GM12864 (cell line): Measurements from ENCODE around the gene PPM1G.

Experiments used
- DNase-seq: peaks from one replicate; pipeline ENCODE4 v3.0.0-alpha.2; 2011; ENCODE audit warnings: low read depth
- H3K4me3 ChIP-seq: 2 replicates; pipeline ENCODE4 v1.5.1; 2011; ENCODE audit warnings: mild to moderate bottlenecking, low read depth, low read length, control low read depth
- TF ChIP-seq, protein P1 (sequence below): IDR thresholded peaks from 2 replicates; pipeline ENCODE4 v1.5.1; 2011; ENCODE audit warnings: low read depth, mild to moderate bottlenecking, moderate library complexity, low read length, control low read depth, inconsistent platforms; ENCODE audit errors: missing control alignments

Gene PPM1G

DNA sequence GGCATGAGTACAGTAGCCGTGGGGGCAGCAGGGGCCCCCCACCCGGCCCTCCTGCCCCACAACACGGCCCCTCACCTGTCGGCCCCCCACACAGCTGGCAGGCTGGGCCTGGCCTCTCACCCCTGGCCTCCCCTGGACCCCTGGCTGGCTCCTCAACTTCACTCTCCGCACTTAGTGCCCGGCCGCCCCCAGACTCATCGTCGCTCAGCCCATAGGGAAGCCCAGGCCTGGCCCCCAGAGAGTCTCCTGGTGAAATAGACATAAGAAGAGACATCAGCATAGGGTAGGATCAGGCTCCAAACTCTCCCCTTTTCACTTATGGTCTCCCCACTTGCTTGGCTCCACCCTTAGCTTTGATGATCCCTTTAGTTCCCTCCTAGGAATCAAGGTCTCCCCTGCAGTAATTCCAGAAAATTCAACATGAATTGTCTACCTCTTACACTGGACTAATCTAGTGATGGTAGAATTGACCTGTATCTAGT is 30.5 kb downstream of the PPM1G start:
- no peak for DNase-seq
- TF ChIP-seq, protein P1, sequence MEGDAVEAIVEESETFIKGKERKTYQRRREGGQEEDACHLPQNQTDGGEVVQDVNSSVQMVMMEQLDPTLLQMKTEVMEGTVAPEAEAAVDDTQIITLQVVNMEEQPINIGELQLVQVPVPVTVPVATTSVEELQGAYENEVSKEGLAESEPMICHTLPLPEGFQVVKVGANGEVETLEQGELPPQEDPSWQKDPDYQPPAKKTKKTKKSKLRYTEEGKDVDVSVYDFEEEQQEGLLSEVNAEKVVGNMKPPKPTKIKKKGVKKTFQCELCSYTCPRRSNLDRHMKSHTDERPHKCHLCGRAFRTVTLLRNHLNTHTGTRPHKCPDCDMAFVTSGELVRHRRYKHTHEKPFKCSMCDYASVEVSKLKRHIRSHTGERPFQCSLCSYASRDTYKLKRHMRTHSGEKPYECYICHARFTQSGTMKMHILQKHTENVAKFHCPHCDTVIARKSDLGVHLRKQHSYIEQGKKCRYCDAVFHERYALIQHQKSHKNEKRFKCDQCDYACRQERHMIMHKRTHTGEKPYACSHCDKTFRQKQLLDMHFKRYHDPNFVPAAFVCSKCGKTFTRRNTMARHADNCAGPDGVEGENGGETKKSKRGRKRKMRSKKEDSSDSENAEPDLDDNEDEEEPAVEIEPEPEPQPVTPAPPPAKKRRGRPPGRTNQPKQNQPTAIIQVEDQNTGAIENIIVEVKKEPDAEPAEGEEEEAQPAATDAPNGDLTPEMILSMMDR, result no peak
- no peak overlapping the region for H3K4me3 ChIP-seq

DNA sequence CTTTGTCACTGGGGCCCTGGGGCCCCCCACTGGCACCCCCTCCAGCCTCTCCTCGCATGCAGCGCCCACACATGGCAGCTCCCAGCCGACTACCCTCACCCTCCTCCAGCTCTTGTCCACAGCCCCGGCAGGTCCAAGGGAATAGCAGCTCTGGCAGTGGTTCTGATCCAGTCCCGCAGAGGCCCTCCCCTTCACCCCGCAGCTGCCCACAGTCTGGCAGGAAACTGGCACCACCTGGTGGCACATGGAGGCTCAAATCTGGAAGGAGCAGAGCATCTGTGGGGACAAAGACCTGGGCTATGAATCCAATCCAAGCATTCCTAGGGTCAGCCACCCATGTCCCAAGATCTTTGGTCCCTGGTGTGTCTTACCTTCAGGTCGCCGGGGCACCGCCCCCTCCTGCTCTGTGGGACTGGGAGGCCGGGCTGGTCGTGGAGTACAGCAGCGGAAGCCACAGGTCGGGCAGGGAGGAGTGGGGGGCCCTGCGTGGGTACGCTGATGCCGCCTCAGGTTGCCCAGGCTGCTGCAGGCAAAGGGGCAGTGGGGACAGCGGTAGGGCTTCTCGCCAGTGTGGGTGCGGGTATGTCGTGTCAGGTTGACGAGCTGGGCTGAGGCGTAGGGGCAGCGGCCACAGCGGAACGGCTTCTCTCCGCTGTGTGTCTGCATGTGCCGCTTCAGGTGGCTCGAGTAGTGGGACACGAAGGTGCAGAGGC is 31.1 kb downstream of the PPM1G start:
- H3K4me3 ChIP-seq, result no peak overlapping the region
- TF ChIP-seq, protein P1, result peak; percentile 18
- no peak for DNase-seq

DNA sequence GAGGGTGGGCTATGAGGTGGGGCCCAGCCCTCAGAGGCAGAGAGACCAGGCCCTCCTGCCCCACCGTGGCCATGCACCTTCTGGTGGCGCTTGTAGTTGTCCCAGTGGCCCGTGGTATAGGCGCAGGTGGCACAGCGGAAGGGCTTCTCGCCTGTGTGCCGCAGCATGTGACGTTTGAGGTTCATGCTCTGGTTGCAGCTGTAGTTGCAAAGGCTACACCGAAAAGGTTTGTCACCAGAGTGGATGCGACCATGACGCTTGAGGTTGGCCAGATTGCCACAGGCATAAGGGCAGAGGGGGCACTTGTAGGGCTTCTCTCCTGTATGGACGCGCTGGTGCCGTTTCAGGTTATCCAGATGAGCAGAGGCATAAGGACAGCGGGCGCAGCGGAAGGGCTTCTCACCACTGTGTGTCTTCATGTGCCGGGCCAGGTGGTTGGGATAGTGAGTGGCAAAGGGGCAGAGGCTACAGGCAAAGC is 31.7 kb downstream of the PPM1G start:
- TF ChIP-seq, protein P1, result no peak
- H3K4me3 ChIP-seq, result no peak overlapping the region
- DNase-seq, result no peak

DNA sequence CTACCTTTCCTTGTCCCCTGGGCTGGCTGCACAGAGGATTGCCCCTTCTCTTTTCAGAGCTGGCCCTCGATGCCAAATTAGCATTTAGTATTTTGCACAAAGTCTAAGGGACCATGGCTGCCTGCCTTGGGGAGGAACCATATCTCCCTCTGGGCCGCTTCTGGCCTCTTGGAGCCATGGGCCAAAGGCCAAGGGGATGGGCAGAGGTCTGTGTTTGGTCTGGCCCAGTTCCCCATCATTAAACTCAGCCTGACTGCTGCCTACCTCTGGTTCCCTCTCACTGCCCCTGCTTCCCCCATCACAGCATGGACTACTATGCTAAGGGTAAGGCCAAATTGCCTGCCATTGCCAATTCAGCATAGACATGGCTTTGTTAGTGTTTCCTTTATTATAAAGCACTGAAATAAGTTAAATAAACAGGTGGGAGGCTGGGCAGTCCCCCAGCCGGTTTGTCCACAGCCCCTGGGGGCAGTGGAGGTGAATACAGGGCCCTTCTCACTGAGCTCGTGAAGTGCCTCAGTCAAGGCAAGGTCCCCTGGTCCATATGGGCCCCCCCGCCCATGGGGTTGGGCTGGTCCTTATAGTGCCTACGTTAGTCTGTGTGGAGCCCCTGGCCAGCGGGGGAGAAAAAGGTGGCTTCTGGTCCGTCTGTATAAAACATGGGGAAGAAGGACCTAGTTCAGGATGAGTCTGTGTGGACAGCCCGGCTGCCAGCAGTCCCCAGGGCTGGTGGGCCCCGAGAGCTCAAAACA is 32.3 kb downstream of the PPM1G start:
- TF ChIP-seq, protein P1, result no peak
- H3K4me3 ChIP-seq, result no peak overlapping the region
- DNase-seq, result no peak

DNA sequence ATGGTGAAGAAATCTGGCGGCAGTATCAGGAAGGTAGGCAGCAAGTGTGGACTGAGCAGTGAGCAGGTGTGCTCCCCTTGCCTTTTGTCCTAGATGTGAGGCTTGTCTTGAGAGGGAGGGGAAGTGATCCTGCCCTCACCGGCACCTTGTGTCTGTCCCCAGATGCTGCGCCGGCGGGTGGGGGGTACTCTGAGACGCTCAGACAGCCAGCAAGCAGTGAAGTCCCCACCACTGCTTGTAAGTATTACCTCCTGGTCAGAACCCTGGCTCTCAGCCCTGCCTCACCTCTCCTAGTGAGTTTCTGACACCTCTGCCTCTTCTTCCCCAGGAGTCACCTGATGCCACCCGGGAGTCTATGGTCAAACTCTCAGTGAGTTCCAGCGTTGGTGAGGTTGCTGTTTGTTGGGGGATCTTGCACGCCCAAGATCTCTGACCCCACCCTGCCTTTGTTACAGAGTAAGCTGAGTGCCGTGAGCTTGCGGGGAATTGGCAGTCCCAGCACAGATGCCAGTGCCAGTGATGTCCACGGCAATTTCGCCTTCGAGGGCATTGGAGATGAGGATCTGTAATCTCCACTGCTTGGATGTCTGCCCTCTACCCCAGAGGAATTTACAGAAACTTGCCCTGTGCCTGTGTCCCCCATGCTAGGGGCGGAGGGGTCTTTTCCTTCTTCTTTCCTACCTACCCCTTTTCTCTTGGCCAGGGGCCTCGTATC is 33.1 kb downstream of the PPM1G start:
- no peak for DNase-seq
- no peak overlapping the region for H3K4me3 ChIP-seq
- TF ChIP-seq, protein P1, result no peak

DNA sequence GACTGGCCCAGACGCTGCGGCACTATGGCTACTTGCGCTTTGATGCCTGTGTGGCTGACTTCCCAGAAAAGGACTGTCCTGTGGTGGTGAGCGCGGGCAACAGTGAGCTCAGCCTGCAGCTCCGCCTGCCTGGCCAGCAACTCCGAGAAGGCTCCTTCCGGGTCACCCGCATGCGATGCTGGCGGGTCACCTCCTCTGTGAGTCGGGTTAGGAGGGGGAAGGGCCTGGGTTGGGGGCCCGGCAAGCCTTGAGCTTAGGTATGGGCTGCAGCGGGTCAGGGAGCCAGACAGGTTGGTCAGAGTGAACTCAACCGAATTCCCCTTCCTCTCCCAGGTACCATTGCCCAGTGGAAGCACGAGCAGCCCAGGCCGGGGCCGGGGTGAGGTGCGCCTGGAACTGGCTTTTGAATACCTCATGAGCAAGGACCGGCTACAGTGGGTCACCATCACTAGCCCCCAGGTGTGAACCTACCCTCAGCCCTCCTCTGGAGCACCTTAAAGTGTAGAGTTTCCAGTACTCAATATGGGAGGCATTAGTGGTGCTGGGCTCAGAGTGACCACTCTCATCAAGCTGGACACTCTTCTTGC is 33.8 kb downstream of the PPM1G start:
- TF ChIP-seq, protein P1, result no peak
- no peak overlapping the region for H3K4me3 ChIP-seq
- DNase-seq, result no peak
